Activated CD4-positive, alpha-beta T cell treated with anti-CD3 and anti-CD28 coated beads for 36 hours (primary cell): Measurements from ENCODE around the gene OR4N2. TPM values are rescaled to one million over a fixed set of nuclear protein-coding genes. Genes with fewer than 3 reads are reported as not detected.
"Not testable (repeated sequence)": the region's sequence is repeated elsewhere in the genome, so short reads cannot be mapped to it uniquely, and the experiment has no call there.

ENCODE experiments used
- ATAC-seq: fragments of 200-7000 bp; cut with Tn5 transposase; one replicate; pipeline ENCODE4 v1.10.0; 2021; ENCODE audit warnings: mild to moderate bottlenecking, moderate library complexity
- CTCF ChIA-PET: fragments of 350-600 bp; sonication (Branson Sonifier 250); formaldehyde crosslinking; loops from one replicate; lab custom pipeline; 2021; ENCODE audit warnings: antibody characterized with exemption; lab: Charles Lee
- POLR2A ChIA-PET: fragments of 350-600 bp; sonication (Branson Sonifier 250); formaldehyde crosslinking; loops from one replicate; lab custom pipeline; 2021; ENCODE audit warnings: antibody characterized with exemption, inconsistent platforms; lab: Charles Lee
- DNase-seq: peaks from one replicate; pipeline ENCODE4 v3.0.0-alpha.2; 2020
- H3K27ac Mint-ChIP-seq: one replicate; pipeline ENCODE4 v1.8.0; 2021; ENCODE audit warnings: mixed read lengths
- H3K27me3 Mint-ChIP-seq: one replicate; pipeline ENCODE4 v1.8.0; 2021; ENCODE audit warnings: mixed read lengths
- H3K36me3 Mint-ChIP-seq: one replicate; pipeline ENCODE4 v1.8.0; 2021; ENCODE audit warnings: low read depth, mixed read lengths
- H3K4me1 Mint-ChIP-seq: one replicate; pipeline ENCODE4 v1.8.0; 2021; ENCODE audit warnings: mixed read lengths
- H3K4me3 Mint-ChIP-seq: one replicate; pipeline ENCODE4 v1.8.0; 2021; ENCODE audit warnings: mild to moderate bottlenecking, moderate library complexity, mixed read lengths
- H3K9me3 Mint-ChIP-seq: one replicate; pipeline ENCODE4 v1.8.0; 2021; ENCODE audit warnings: low read depth, mixed read lengths
- intact Hi-C, 2 experiments: fragments of 100-400 bp; cut with DNase I in 1 of 2; cut with micrococcal nuclease in 1 of 2; formaldehyde crosslinking; loops; one replicate each; pipeline versions ENCODE4 v1.14.2 to v1.15.1; 2022 to 2024; cut with DNase I, micrococcal nuclease
- total RNA-seq, 2 experiments: library from RNA; stranded (reverse); gene quantifications; one replicate each; pipeline ENCODE4 v1.2.3, GENCODE V29; 2021

Gene OR4N2
- total RNA-seq, 2 experiments from 2014 or later, result not detected

GRCh38 chr14:19800282-19801117, 3.1 kb upstream of the OR4N2 start:
- H3K4me1 Mint-ChIP-seq, result no peaks in the 10 kb centered on the region

GRCh38 chr14:19801118-19801464, 2.5 kb upstream of the OR4N2 start:
- Mint-ChIP-seq H3K27me3 (no peaks in the 10 kb centered on the region), H3K36me3 (no peaks in the 10 kb centered on the region), H3K4me3 (no peak overlapping the region), H3K4me1 (no peaks in the 10 kb centered on the region), H3K9me3 (no peaks in the 10 kb centered on the region), H3K27ac (no peak overlapping the region)
- CTCF ChIA-PET, result no interaction called here
- intact Hi-C loops, result no loop called here
- POLR2A ChIA-PET, result no interaction called here
- ATAC-seq (no peak), DNase-seq (no peak)

More at GRCh38 chr14:19800282-19801117, 3.1 kb upstream of the OR4N2 start:
- no peak overlapping the region for H3K27ac Mint-ChIP-seq
- POLR2A ChIA-PET, result no interaction called here
- intact Hi-C loops, result no loop called here
- no peaks in the 10 kb centered on the region for H3K27me3 Mint-ChIP-seq
- no peaks in the 10 kb centered on the region for H3K9me3 Mint-ChIP-seq
- CTCF ChIA-PET, result no interaction called here
- no peak overlapping the region for H3K4me3 Mint-ChIP-seq
- no peak for ATAC-seq
- DNase-seq, result no peak
- no peaks in the 10 kb centered on the region for H3K36me3 Mint-ChIP-seq

GRCh38 chr14:19813171-19813920, 9.8 kb downstream of the OR4N2 start:
- H3K27ac Mint-ChIP-seq, H3K9me3 Mint-ChIP-seq, POLR2A ChIA-PET, H3K27me3 Mint-ChIP-seq, H3K4me1 Mint-ChIP-seq, ATAC-seq, H3K36me3 Mint-ChIP-seq, intact Hi-C loops, CTCF ChIA-PET, DNase-seq, H3K4me3 Mint-ChIP-seq: not testable (repeated sequence)

- H3K4me3 Mint-ChIP-seq, DNase-seq, H3K4me1 Mint-ChIP-seq, H3K27ac Mint-ChIP-seq, H3K27me3 Mint-ChIP-seq, H3K9me3 Mint-ChIP-seq, POLR2A ChIA-PET, ATAC-seq, CTCF ChIA-PET, intact Hi-C loops, H3K36me3 Mint-ChIP-seq: not testable (repeated sequence)
These were observed 16.3 kb downstream of the OR4N2 start for GRCh38 chr14:19819879-19820278.

DNA sequence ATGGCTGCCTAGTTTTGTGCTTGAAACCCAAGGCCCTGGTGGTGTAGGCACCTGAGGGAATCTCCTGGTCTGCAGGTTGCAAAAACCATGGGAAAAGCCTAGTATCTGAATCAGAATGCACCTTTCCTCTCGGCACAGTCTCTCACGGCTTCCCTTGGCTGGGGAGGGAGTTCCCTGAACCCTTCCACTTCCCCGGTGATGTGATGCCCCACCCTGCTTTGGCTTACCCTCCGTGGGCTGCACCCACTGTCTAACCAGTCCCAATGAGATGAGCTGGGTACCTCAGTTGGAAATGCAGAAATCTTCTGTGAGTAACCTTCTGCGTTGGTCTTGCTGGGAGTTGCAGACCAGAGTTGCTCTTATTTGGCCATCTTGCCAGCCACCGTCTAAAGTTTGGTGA, 17.4 kb downstream of the OR4N2 start:
- ATAC-seq, H3K4me1 Mint-ChIP-seq, H3K27me3 Mint-ChIP-seq, POLR2A ChIA-PET, H3K4me3 Mint-ChIP-seq, H3K9me3 Mint-ChIP-seq, intact Hi-C loops, DNase-seq, CTCF ChIA-PET, H3K27ac Mint-ChIP-seq, H3K36me3 Mint-ChIP-seq: not testable (repeated sequence)

- no peak for ATAC-seq
- no peaks in the 10 kb centered on the region for H3K4me1 Mint-ChIP-seq
- POLR2A ChIA-PET, result no interaction called here
- H3K9me3 Mint-ChIP-seq, result peaks cover 3% of the 10 kb centered on the region
- H3K36me3 Mint-ChIP-seq, result no peaks in the 10 kb centered on the region
- peaks cover 2% of the 10 kb centered on the region for H3K27me3 Mint-ChIP-seq
- CTCF ChIA-PET, result no interaction called here
- intact Hi-C loops, result no loop called here
- H3K27ac Mint-ChIP-seq, result no peak overlapping the region
- DNase-seq, result no peak
- no peak overlapping the region for H3K4me3 Mint-ChIP-seq
These were observed 19.6 kb downstream of the OR4N2 start for GRCh38 chr14:19823178-19823577.

- ATAC-seq (no peak), DNase-seq (no peak)
- CTCF ChIA-PET, result no interaction called here
- Mint-ChIP-seq H3K27me3 (peaks cover 2% of the 10 kb centered on the region), H3K9me3 (peaks cover 3% of the 10 kb centered on the region), H3K4me1 (no peaks in the 10 kb centered on the region), H3K36me3 (no peaks in the 10 kb centered on the region), H3K4me3 (no peak overlapping the region), H3K27ac (no peak overlapping the region)
- intact Hi-C loops, result no loop called here
- POLR2A ChIA-PET, result no interaction called here
These were observed 20.2 kb downstream of the OR4N2 start for GRCh38 chr14:19823765-19824164.

DNA sequence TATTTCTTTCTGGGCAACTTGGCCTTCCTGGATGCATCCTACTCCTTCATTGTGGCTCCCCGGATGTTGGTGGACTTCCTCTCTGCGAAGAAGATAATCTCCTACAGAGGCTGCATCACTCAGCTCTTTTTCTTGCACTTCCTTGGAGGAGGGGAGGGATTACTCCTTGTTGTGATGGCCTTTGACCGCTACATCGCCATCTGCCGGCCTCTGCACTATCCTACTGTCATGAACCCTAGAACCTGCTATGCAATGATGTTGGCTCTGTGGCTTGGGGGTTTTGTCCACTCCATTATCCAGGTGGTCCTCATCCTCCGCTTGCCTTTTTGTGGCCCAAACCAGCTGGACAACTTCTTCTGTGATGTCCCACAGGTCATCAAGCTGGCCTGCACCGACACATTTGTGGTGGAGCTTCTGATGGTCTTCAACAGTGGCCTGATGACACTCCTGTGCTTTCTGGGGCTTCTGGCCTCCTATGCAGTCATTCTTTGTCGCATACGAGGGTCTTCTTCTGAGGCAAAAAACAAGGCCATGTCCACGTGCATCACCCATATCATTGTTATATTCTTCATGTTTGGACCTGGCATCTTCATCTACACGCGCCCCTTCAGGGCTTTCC, 24.2 kb downstream of the OR4N2 start:
- not testable (repeated sequence) for H3K4me1 Mint-ChIP-seq

GRCh38 chr14:19828314-19828713, 24.7 kb downstream of the OR4N2 start:
- POLR2A ChIA-PET, result no interaction called here
- H3K27ac Mint-ChIP-seq, result no peak overlapping the region
- intact Hi-C loops, result no loop called here

More for the DNA sequence above, 24.2 kb downstream of the OR4N2 start:
- H3K9me3 Mint-ChIP-seq, H3K4me3 Mint-ChIP-seq, ATAC-seq, H3K36me3 Mint-ChIP-seq, CTCF ChIA-PET, intact Hi-C loops, H3K27me3 Mint-ChIP-seq, POLR2A ChIA-PET, H3K27ac Mint-ChIP-seq, DNase-seq: not testable (repeated sequence)

GRCh38 chr14:19834203-19834848, 30.8 kb downstream of the OR4N2 start:
- H3K27me3 Mint-ChIP-seq, intact Hi-C loops, H3K4me1 Mint-ChIP-seq, POLR2A ChIA-PET, ATAC-seq, CTCF ChIA-PET, H3K27ac Mint-ChIP-seq, DNase-seq, H3K4me3 Mint-ChIP-seq, H3K36me3 Mint-ChIP-seq, H3K9me3 Mint-ChIP-seq: not testable (repeated sequence)

More at GRCh38 chr14:19828314-19828713, 24.7 kb downstream of the OR4N2 start:
- H3K4me1 Mint-ChIP-seq, result no peaks in the 10 kb centered on the region
- no peak for ATAC-seq
- no peaks in the 10 kb centered on the region for H3K36me3 Mint-ChIP-seq
- H3K4me3 Mint-ChIP-seq, result no peak overlapping the region
- no peak for DNase-seq
- peaks cover 5% of the 10 kb centered on the region for H3K27me3 Mint-ChIP-seq
- H3K9me3 Mint-ChIP-seq, result peaks cover under 1% of the 10 kb centered on the region
- CTCF ChIA-PET, result no interaction called here

DNA sequence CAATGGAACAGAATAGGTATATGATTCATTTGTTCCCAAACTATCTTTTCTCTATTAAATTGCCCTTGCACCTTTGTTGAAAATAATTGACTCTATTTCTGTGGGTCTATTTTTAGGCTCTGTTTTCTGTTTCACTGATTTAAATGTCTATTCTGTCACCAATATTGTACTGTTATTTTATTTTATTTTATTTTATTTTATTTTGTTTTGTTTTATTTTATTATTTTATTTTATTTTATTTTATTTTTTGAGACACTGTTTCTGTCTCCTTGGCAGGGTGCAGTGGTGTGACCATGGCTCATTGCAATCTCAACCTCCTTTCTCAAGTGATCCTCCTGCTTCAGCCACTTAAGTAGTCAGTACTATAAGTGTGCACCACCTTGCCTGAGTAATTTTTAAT, 34.9 kb downstream of the OR4N2 start:
- H3K4me3 Mint-ChIP-seq, result no peak overlapping the region
- H3K36me3 Mint-ChIP-seq, result no peaks in the 10 kb centered on the region
- POLR2A ChIA-PET, result no interaction called here
- no peak for ATAC-seq
- intact Hi-C loops, result no loop called here
- no peaks in the 10 kb centered on the region for H3K27me3 Mint-ChIP-seq
- H3K9me3 Mint-ChIP-seq, result peaks cover 2% of the 10 kb centered on the region
- no peak for DNase-seq
- CTCF ChIA-PET, result no interaction called here
- H3K4me1 Mint-ChIP-seq, result no peaks in the 10 kb centered on the region
- H3K27ac Mint-ChIP-seq, result no peak overlapping the region
